IPS-20b (cell line): Measurements from ENCODE around the gene PPT2.
"Not testable (repeated sequence)": the region's sequence is repeated elsewhere in the genome, so short reads cannot be mapped to it uniquely, and the experiment has no call there.

Experiments
- H3K27ac ChIP-seq: one replicate; pipeline ENCODE4 v1.5.1; 2013; ENCODE audit warnings: low read length
- H3K27me3 ChIP-seq: 2 replicates; pipeline ENCODE4 v1.6.1; 2013; ENCODE audit warnings: mild to moderate bottlenecking, low read length, inconsistent platforms; ENCODE audit not compliant: insufficient read depth
- H3K36me3 ChIP-seq: 2 replicates; pipeline ENCODE4 v1.6.1; 2013; ENCODE audit warnings: low read depth, mild to moderate bottlenecking, inconsistent platforms, low read length, moderate library complexity; ENCODE audit not compliant: insufficient read depth
- H3K4me1 ChIP-seq: 2 replicates; pipeline ENCODE4 v1.6.1; 2013; ENCODE audit warnings: mild to moderate bottlenecking, control low read depth, inconsistent platforms, low read length, moderate library complexity; ENCODE audit not compliant: insufficient read depth
- H3K4me3 ChIP-seq: 2 replicates; pipeline ENCODE4 v1.5.1; 2013; ENCODE audit warnings: mild to moderate bottlenecking, low read length, inconsistent platforms
- H3K9ac ChIP-seq: 2 replicates; pipeline ENCODE4 v1.6.1; 2013; ENCODE audit warnings: low read depth, mild to moderate bottlenecking, inconsistent platforms, low read length, moderate library complexity
- H3K9me3 ChIP-seq: 2 replicates; pipeline ENCODE4 v1.6.1; 2013; ENCODE audit warnings: mild to moderate bottlenecking, low read depth, low read length, inconsistent platforms; ENCODE audit not compliant: insufficient read depth

Gene PPT2

GRCh38 chr6:32128751-32129296 lies 25.1 kb upstream of the PPT2 start:
- peak overlapping the region; percentile 82; the same call in 1 of the 2 replicates for H3K4me3 ChIP-seq
- H3K36me3 ChIP-seq: peaks cover 15% of the 10 kb centered on the region
- H3K27me3 ChIP-seq: no peaks in the 10 kb centered on the region
- no peak overlapping the region for H3K27ac ChIP-seq
- peaks cover 9% of the 10 kb centered on the region; the same call in 1 of the 2 replicates for H3K4me1 ChIP-seq
- H3K9me3 ChIP-seq: no peaks in the 10 kb centered on the region
- peak overlapping the region; percentile 76; the same call in 1 of the 2 replicates for H3K9ac ChIP-seq

GRCh38 chr6:32129297-32130088 lies 24.4 kb upstream of the PPT2 start:
- peak overlapping the region; percentile 15 for H3K27ac ChIP-seq
- no peaks in the 10 kb centered on the region for H3K9me3 ChIP-seq
- no peaks in the 10 kb centered on the region for H3K27me3 ChIP-seq
- H3K36me3 ChIP-seq: peaks cover 11% of the 10 kb centered on the region
- peaks cover 9% of the 10 kb centered on the region; the same call in 1 of the 2 replicates for H3K4me1 ChIP-seq
- peak overlapping the region; percentile 82 for H3K4me3 ChIP-seq
- H3K9ac ChIP-seq: peak overlapping the region; percentile 76

- Histone ChIP-seq H3K9me3 (no peaks in the 10 kb centered on the region), H3K36me3 (no peaks in the 10 kb centered on the region), H3K27ac (no peak overlapping the region), H3K27me3 (no peaks in the 10 kb centered on the region; the same call in 1 of the 2 replicates), H3K4me1 (peaks cover 9% of the 10 kb centered on the region; the same call in 1 of the 2 replicates), H3K4me3 (no peak overlapping the region), H3K9ac (no peak overlapping the region)
Observed at GRCh38 chr6:32131439-32131948, 22.4 kb upstream of the PPT2 start.

GRCh38 chr6:32132110-32132509 lies 21.8 kb upstream of the PPT2 start:
- H3K27ac ChIP-seq: no peak overlapping the region
- no peaks in the 10 kb centered on the region; the same call in 1 of the 2 replicates for H3K27me3 ChIP-seq
- no peaks in the 10 kb centered on the region for H3K9me3 ChIP-seq
- no peak overlapping the region for H3K9ac ChIP-seq
- no peaks in the 10 kb centered on the region for H3K36me3 ChIP-seq
- peaks cover 6% of the 10 kb centered on the region; the same call in 1 of the 2 replicates for H3K4me1 ChIP-seq
- no peak overlapping the region for H3K4me3 ChIP-seq

- Histone ChIP-seq H3K9me3 (no peaks in the 10 kb centered on the region), H3K27me3 (no peaks in the 10 kb centered on the region; the same call in 1 of the 2 replicates), H3K4me3 (no peak overlapping the region), H3K27ac (no peak overlapping the region), H3K4me1 (peaks cover 2% of the 10 kb centered on the region; the same call in 1 of the 2 replicates), H3K36me3 (no peaks in the 10 kb centered on the region), H3K9ac (no peak overlapping the region)
Observed at GRCh38 chr6:32133786-32134185, 20.2 kb upstream of the PPT2 start.

GRCh38 chr6:32137454-32137853 lies 16.5 kb upstream of the PPT2 start:
- H3K27ac ChIP-seq: no peak overlapping the region
- no peaks in the 10 kb centered on the region for H3K9me3 ChIP-seq

GRCh38 chr6:32139590-32139989 lies 14.4 kb upstream of the PPT2 start:
- H3K36me3 ChIP-seq: no peaks in the 10 kb centered on the region
- no peaks in the 10 kb centered on the region for H3K9me3 ChIP-seq
- H3K27ac ChIP-seq: no peak overlapping the region
- H3K9ac ChIP-seq: no peak overlapping the region
- no peaks in the 10 kb centered on the region; the same call in 1 of the 2 replicates for H3K27me3 ChIP-seq
- H3K4me3 ChIP-seq: no peak overlapping the region
- no peaks in the 10 kb centered on the region for H3K4me1 ChIP-seq

More at GRCh38 chr6:32137454-32137853, 16.5 kb upstream of the PPT2 start:
- Histone ChIP-seq H3K36me3 (no peaks in the 10 kb centered on the region), H3K4me3 (no peak overlapping the region), H3K9ac (no peak overlapping the region), H3K27me3 (no peaks in the 10 kb centered on the region; the same call in 1 of the 2 replicates), H3K4me1 (no peaks in the 10 kb centered on the region)

GRCh38 chr6:32140420-32141046 lies 13.4 kb upstream of the PPT2 start:
- H3K9ac ChIP-seq: no peak overlapping the region
- no peak overlapping the region for H3K27ac ChIP-seq
- no peaks in the 10 kb centered on the region; the same call in 1 of the 2 replicates for H3K4me1 ChIP-seq
- H3K36me3 ChIP-seq: no peaks in the 10 kb centered on the region
- H3K9me3 ChIP-seq: no peaks in the 10 kb centered on the region
- H3K27me3 ChIP-seq: no peaks in the 10 kb centered on the region
- no peak overlapping the region for H3K4me3 ChIP-seq

GRCh38 chr6:32144238-32144637 lies 9.7 kb upstream of the PPT2 start:
- not testable (repeated sequence) for H3K27ac ChIP-seq, H3K4me3 ChIP-seq, H3K27me3 ChIP-seq, H3K9me3 ChIP-seq, H3K9ac ChIP-seq, H3K36me3 ChIP-seq
- peaks cover 11% of the 10 kb centered on the region; the same call in 1 of the 2 replicates for H3K4me1 ChIP-seq

- peak overlapping the region; percentile 35; the same call in 1 of the 2 replicates for H3K9ac ChIP-seq
- H3K27me3 ChIP-seq: peaks cover 18% of the 10 kb centered on the region
- H3K9me3 ChIP-seq: no peaks in the 10 kb centered on the region
- peaks cover 14% of the 10 kb centered on the region for H3K4me1 ChIP-seq
- no peak overlapping the region for H3K27ac ChIP-seq
- no peak overlapping the region for H3K4me3 ChIP-seq
- no peaks in the 10 kb centered on the region for H3K36me3 ChIP-seq
Observed at GRCh38 chr6:32146287-32146686, 7.7 kb upstream of the PPT2 start.

- H3K4me3 ChIP-seq: no peak overlapping the region
- peak overlapping the region; percentile 35; the same call in 1 of the 2 replicates for H3K9ac ChIP-seq
- no peaks in the 10 kb centered on the region for H3K36me3 ChIP-seq
- no peak overlapping the region for H3K27ac ChIP-seq
- H3K27me3 ChIP-seq: peaks cover 21% of the 10 kb centered on the region
- peaks cover 16% of the 10 kb centered on the region for H3K4me1 ChIP-seq
- no peaks in the 10 kb centered on the region for H3K9me3 ChIP-seq
Observed at GRCh38 chr6:32146687-32147086, 7.3 kb upstream of the PPT2 start.
